Osteocyte (in vitro differentiated cells): Measurements from ENCODE around the gene CHCHD10. TPM values are rescaled to one million over a fixed set of nuclear protein-coding genes. Genes with fewer than 3 reads are reported as not detected.
A peak's percentile ranks its signal among the peaks of the same experiment; 100 is the strongest.

Experiments
- DNase-seq: peaks from one replicate; pipeline ENCODE4 v3.0.0; 2021; ENCODE audit warnings: mixed read lengths; ENCODE audit not compliant: unreplicated experiment; ENCODE audit errors: extremely low spot score
- H3K27ac Mint-ChIP-seq: one replicate; pipeline ENCODE4 v1.8.0; 2021; ENCODE audit warnings: mild to moderate bottlenecking, mixed read lengths; ENCODE audit not compliant: unreplicated experiment
- H3K27me3 Mint-ChIP-seq: one replicate; pipeline ENCODE4 v1.8.0; 2021; ENCODE audit warnings: mixed read lengths; ENCODE audit not compliant: unreplicated experiment
- H3K36me3 Mint-ChIP-seq: one replicate; pipeline ENCODE4 v1.8.0; 2021; ENCODE audit warnings: mixed read lengths; ENCODE audit not compliant: unreplicated experiment
- H3K4me1 Mint-ChIP-seq: one replicate; pipeline ENCODE4 v1.8.0; 2021; ENCODE audit warnings: mixed read lengths; ENCODE audit not compliant: unreplicated experiment
- H3K4me3 Mint-ChIP-seq: one replicate; pipeline ENCODE4 v1.8.0; 2021; ENCODE audit warnings: mild to moderate bottlenecking, moderate library complexity, mixed read lengths; ENCODE audit not compliant: unreplicated experiment
- H3K9me3 Mint-ChIP-seq: one replicate; pipeline ENCODE4 v1.8.0; 2021; ENCODE audit warnings: mixed read lengths; ENCODE audit not compliant: unreplicated experiment
- CTCF ChIP-seq: fragments of 200-600 bp; sonication (generic); IDR thresholded peaks from 2 replicates; pipeline ENCODE4 v1.5.0; 2021; ENCODE audit warnings: antibody characterized with exemption, mild to moderate bottlenecking, moderate library complexity
- total RNA-seq: library from RNA; stranded (reverse); gene quantifications from 2 replicates; pipeline ENCODE4 v1.2.1, GENCODE V29; 2021

Gene CHCHD10
- total RNA-seq, 1 donor from 2014 or later, result 34.0 TPM

- no peaks in the 10 kb centered on the region for H3K9me3 Mint-ChIP-seq
- no peak for DNase-seq
- no peaks in the 10 kb centered on the region for H3K36me3 Mint-ChIP-seq
- no peak overlapping the region for H3K4me3 Mint-ChIP-seq
- TF ChIP-seq CTCF, result no peak
- no peak overlapping the region for H3K27ac Mint-ChIP-seq
- no peaks in the 10 kb centered on the region for H3K27me3 Mint-ChIP-seq
- H3K4me1 Mint-ChIP-seq, result peaks cover 15% of the 10 kb centered on the region
Observed at GRCh38 chr22:23753385-23753784, 14.4 kb downstream of the CHCHD10 start.

GRCh38 chr22:23752750-23753149, 15.0 kb downstream of the CHCHD10 start:
- Mint-ChIP-seq H3K9me3 (no peaks in the 10 kb centered on the region), H3K27ac (no peak overlapping the region), H3K27me3 (no peaks in the 10 kb centered on the region), H3K36me3 (no peaks in the 10 kb centered on the region), H3K4me1 (peaks cover 15% of the 10 kb centered on the region), H3K4me3 (peak overlapping the region; percentile 33)
- no peak for TF ChIP-seq CTCF
- no peak for DNase-seq

GRCh38 chr22:23752090-23752691, 15.6 kb downstream of the CHCHD10 start:
- DNase-seq, result no peak
- no peak overlapping the region for H3K27ac Mint-ChIP-seq

GRCh38 chr22:23751441-23751996, 16.3 kb downstream of the CHCHD10 start:
- no peaks in the 10 kb centered on the region for H3K36me3 Mint-ChIP-seq
- peak overlapping the region; percentile 74 for H3K27ac Mint-ChIP-seq
- H3K4me1 Mint-ChIP-seq, result peaks cover 15% of the 10 kb centered on the region
- TF ChIP-seq CTCF, result no peak
- H3K4me3 Mint-ChIP-seq, result peak overlapping the region; percentile 75
- H3K9me3 Mint-ChIP-seq, result no peaks in the 10 kb centered on the region
- DNase-seq, result no peak
- H3K27me3 Mint-ChIP-seq, result no peaks in the 10 kb centered on the region

More at GRCh38 chr22:23752090-23752691, 15.6 kb downstream of the CHCHD10 start:
- peak overlapping the region; percentile 75 for H3K4me3 Mint-ChIP-seq
- H3K27me3 Mint-ChIP-seq, result no peaks in the 10 kb centered on the region
- TF ChIP-seq CTCF, result no peak
- no peaks in the 10 kb centered on the region for H3K36me3 Mint-ChIP-seq
- H3K4me1 Mint-ChIP-seq, result peaks cover 15% of the 10 kb centered on the region
- H3K9me3 Mint-ChIP-seq, result no peaks in the 10 kb centered on the region

GRCh38 chr22:23750714-23751440, 16.9 kb downstream of the CHCHD10 start, which contains the start of gene ZNF70:
Gene ZNF70, minus strand, starts transcription at chr22:23751112. Its CDS starts 5,972 bp downstream, at chr22:23745140.
- H3K27ac Mint-ChIP-seq, result peak within 1 kb of the TSS; percentile 89
- DNase-seq, result peak; percentile 91

More at GRCh38 chr22:23750714-23751440, 16.9 kb downstream of the CHCHD10 start, which contains the start of gene ZNF70:
- H3K4me1 Mint-ChIP-seq, result peaks cover 17% of the 10 kb centered on the region
- no peaks in the 10 kb centered on the region for H3K36me3 Mint-ChIP-seq
- no peaks in the 10 kb centered on the region for H3K27me3 Mint-ChIP-seq
- H3K9me3 Mint-ChIP-seq, result no peaks in the 10 kb centered on the region
- peak within 1 kb of the TSS; percentile 88 for H3K4me3 Mint-ChIP-seq
- TF ChIP-seq CTCF, result peak; percentile 30
